Activated CD4-positive, alpha-beta memory T cell treated with anti-CD3 and anti-CD28 coated beads for 36 hours (primary cell): Measurements from ENCODE around the gene FBXO30. TPM values are rescaled to one million over a fixed set of nuclear protein-coding genes. Genes with fewer than 3 reads are reported as not detected.

Experiments used
- CTCF ChIA-PET: fragments of 350-600 bp; sonication (Branson Sonifier 250); formaldehyde crosslinking; loops from one replicate; lab custom pipeline; 2021; ENCODE audit warnings: antibody characterized with exemption, inconsistent platforms; lab: Charles Lee
- POLR2A ChIA-PET: fragments of 350-600 bp; sonication (Branson Sonifier 250); formaldehyde crosslinking; loops from one replicate; lab custom pipeline; 2021; ENCODE audit warnings: antibody characterized with exemption; lab: Charles Lee
- DNase-seq: peaks from one replicate; pipeline ENCODE4 v3.0.0-alpha.2; 2020
- H3K27ac Mint-ChIP-seq: one replicate; pipeline ENCODE4 v1.8.0; 2021; ENCODE audit warnings: mixed read lengths
- H3K27me3 Mint-ChIP-seq: one replicate; pipeline ENCODE4 v1.8.0; 2021; ENCODE audit warnings: mixed read lengths
- H3K36me3 Mint-ChIP-seq: one replicate; pipeline ENCODE4 v1.8.0; 2021; ENCODE audit warnings: mixed read lengths
- H3K4me1 Mint-ChIP-seq: one replicate; pipeline ENCODE4 v1.8.0; 2021; ENCODE audit warnings: low read depth, mixed read lengths
- H3K4me3 Mint-ChIP-seq: one replicate; pipeline ENCODE4 v1.8.0; 2021; ENCODE audit warnings: mild to moderate bottlenecking, mixed read lengths
- H3K9me3 Mint-ChIP-seq: one replicate; pipeline ENCODE4 v1.8.0; 2021; ENCODE audit warnings: mixed read lengths
- intact Hi-C: fragments of 100-400 bp; cut with micrococcal nuclease; formaldehyde crosslinking; loops from one replicate; pipeline ENCODE4 v1.15.1; 2023
- total RNA-seq, 2 experiments: library from RNA; stranded (reverse); gene quantifications; one replicate each; pipeline ENCODE4 v1.2.3, GENCODE V29; 2021

Gene FBXO30
- total RNA-seq, 2 experiments from 2014 or later = 5.0 to 5.1 TPM

DNA sequence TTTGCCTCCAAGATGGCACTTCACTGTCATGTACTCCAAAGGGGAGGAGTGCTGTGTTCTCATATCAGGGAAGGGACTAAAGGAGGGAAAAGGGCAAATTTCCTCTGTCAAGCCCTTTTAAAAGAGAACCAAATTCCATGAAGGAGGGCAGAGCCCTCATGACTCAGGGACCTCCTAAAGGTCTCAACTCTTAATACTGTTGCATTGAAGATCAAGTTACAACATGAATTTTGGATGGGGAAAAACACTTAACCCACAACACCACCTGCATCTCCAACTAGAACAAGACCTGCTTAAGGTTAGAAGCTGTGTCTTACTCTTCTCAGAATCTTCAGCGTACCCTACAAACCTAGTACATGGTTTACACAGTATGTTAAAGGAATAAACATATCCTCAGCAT is 23.7 kb upstream of the FBXO30 start:
- intact Hi-C loops = no loop called here
- Mint-ChIP-seq H3K36me3 (peaks cover 3% of the 10 kb centered on the region), H3K27me3 (no peaks in the 10 kb centered on the region), H3K9me3 (no peaks in the 10 kb centered on the region), H3K4me1 (peaks cover 8% of the 10 kb centered on the region), H3K4me3 (no peak overlapping the region), H3K27ac (no peak overlapping the region)
- ChIA-PET POLR2A (no interaction called here), CTCF (no interaction called here)
- DNase-seq = no peak

DNA sequence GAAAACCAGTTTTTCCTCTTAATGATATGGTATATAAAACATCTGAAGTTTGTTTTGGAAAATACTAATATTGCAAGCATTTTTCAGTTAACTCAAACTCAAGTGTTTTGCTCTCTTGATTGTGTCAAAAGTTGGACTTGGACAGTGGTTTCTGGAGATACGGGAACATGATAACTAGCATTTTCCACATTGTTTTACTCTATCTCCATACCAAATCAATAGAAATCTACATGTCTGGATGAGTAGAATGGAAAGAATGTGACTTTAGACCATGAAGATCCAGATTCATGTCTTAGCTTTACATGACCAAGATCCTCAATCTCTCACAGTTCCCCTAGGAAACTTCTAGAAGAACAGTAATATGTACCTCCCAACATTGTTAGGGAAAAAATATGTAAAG is 22.2 kb upstream of the FBXO30 start:
- no peak overlapping the region for H3K4me3 Mint-ChIP-seq
- peaks cover 3% of the 10 kb centered on the region for H3K36me3 Mint-ChIP-seq
- DNase-seq = no peak
- ChIA-PET POLR2A (interaction anchor here (1.7 kb wide), 1 partner anchor 17 kb away, joined by 5 read pairs; no protein-coding TSS in a partner anchor), CTCF (no interaction called here)
- intact Hi-C loops = loop anchor here (1.0 kb wide), 2 partner anchors 13 to 21 kb away; no protein-coding TSS in a partner anchor
- H3K9me3 Mint-ChIP-seq = no peaks in the 10 kb centered on the region
- no peaks in the 10 kb centered on the region for H3K27me3 Mint-ChIP-seq
- H3K4me1 Mint-ChIP-seq = peaks cover 8% of the 10 kb centered on the region
- no peak overlapping the region for H3K27ac Mint-ChIP-seq

DNA sequence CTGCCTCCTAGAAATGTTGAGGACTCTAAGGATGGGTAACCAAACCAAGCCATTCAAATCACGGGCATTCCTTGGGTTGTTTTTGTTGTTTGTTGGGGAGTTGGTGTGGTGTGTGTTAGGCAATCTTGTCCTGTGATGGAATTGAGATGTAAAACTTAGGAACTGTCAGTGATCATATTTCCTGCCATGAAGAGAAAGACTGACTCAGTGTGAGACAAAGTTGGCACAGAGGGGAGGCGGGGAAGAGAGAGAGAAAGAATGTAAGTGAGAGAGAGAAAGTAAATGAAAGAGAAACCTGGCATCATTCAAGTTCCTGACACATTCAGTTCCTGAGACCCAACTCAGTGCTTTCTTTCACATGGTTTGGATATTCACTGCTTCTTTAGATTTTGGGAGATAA is 21.6 kb upstream of the FBXO30 start:
- H3K9me3 Mint-ChIP-seq = no peaks in the 10 kb centered on the region
- ChIA-PET POLR2A (interaction anchor here (1.7 kb wide), 1 partner anchor 16 kb away, joined by 5 read pairs; no protein-coding TSS in a partner anchor), CTCF (no interaction called here)
- intact Hi-C loops = loop anchor here (1.0 kb wide), 2 partner anchors 13 to 21 kb away; no protein-coding TSS in a partner anchor
- H3K27me3 Mint-ChIP-seq = no peaks in the 10 kb centered on the region
- peak; percentile 50 for DNase-seq
- H3K4me1 Mint-ChIP-seq = peaks cover 8% of the 10 kb centered on the region
- peaks cover 3% of the 10 kb centered on the region for H3K36me3 Mint-ChIP-seq
- no peak overlapping the region for H3K27ac Mint-ChIP-seq
- no peak overlapping the region for H3K4me3 Mint-ChIP-seq

DNA sequence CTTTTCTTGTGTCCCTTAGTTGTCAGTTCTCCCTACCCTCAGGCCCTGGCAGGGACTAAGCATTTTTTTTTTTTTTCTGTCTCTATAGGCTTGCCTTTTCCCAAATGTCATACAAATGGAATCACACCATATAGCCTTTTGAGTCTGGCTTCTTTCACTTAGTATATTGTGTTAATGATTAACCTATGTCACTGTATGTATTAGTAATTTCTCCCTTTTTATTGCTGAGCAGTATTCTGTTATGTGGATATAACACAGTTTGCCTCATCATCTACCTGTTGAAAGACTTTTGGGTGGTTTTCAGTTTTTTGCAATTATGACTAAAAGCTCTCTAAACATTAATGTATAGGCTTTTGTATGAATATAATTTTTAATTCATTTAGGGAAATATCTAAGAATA is 16.0 kb upstream of the FBXO30 start:
- Mint-ChIP-seq H3K27ac (no peak overlapping the region), H3K27me3 (peaks cover 2% of the 10 kb centered on the region), H3K4me1 (no peaks in the 10 kb centered on the region), H3K4me3 (no peak overlapping the region), H3K9me3 (no peaks in the 10 kb centered on the region), H3K36me3 (peaks cover 3% of the 10 kb centered on the region)
- CTCF ChIA-PET = no interaction called here
- POLR2A ChIA-PET = no interaction called here
- intact Hi-C loops = no loop called here
- no peak for DNase-seq

DNA sequence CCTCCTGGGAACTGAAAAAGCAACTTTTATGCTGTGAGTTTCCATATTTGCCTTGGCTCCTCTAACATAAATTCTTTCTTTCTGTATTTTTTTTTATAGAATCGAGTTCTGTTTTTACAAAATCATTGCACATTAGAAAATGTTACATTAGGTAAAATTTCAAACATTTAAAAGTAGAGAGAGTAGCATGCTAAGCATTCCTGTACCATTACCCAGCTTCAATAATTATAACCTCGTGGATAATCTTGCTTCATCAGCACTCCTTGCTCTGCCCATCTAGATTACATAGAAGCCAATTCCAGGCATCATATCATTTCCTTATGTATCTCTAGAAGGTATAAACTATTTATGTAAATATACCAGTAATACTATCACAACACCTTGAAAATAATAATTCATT is 15.4 kb upstream of the FBXO30 start:
- ChIA-PET CTCF (interaction anchor here (0.6 to 1.0 kb wide), 2 partner anchors 12 to 453 kb away, joined by 5 read pairs; no protein-coding TSS in a partner anchor), POLR2A (no interaction called here)

DNA sequence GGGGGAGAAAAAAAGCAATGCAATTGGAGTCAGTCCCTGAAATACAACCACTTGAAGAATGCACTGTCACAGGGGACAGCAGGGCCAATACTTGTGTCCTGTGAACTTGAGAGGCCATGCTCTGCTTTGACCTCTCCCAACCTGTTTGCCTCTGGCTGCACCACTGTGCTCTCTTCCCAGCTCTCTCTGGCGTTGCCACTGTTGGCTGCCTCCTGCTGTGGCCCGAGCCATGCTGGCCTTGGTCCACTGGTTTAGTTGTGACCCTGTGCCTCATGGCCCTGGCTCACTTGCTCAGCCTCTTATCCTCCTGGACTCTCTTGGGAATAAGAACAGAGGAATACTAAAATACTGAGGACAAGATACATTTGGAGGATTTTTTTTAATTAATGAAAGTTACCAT is 14.5 kb upstream of the FBXO30 start:
- POLR2A ChIA-PET = no interaction called here
- no peak for DNase-seq
- CTCF ChIA-PET = interaction anchor here (1.0 kb wide), 1 partner anchor 11 kb away, joined by 5 read pairs; no protein-coding TSS in a partner anchor
- no peaks in the 10 kb centered on the region for H3K9me3 Mint-ChIP-seq
- no peak overlapping the region for H3K27ac Mint-ChIP-seq
- no peaks in the 10 kb centered on the region for H3K4me1 Mint-ChIP-seq
- H3K36me3 Mint-ChIP-seq = peaks cover 3% of the 10 kb centered on the region
- H3K4me3 Mint-ChIP-seq = no peak overlapping the region
- H3K27me3 Mint-ChIP-seq = peaks cover 2% of the 10 kb centered on the region
- intact Hi-C loops = no loop called here

More for the DNA sequence above, 15.4 kb upstream of the FBXO30 start:
- intact Hi-C loops = no loop called here
- no peak for DNase-seq
- Mint-ChIP-seq H3K4me1 (no peaks in the 10 kb centered on the region), H3K27ac (no peak overlapping the region), H3K9me3 (no peaks in the 10 kb centered on the region), H3K27me3 (peaks cover 2% of the 10 kb centered on the region), H3K4me3 (no peak overlapping the region), H3K36me3 (peaks cover 3% of the 10 kb centered on the region)

DNA sequence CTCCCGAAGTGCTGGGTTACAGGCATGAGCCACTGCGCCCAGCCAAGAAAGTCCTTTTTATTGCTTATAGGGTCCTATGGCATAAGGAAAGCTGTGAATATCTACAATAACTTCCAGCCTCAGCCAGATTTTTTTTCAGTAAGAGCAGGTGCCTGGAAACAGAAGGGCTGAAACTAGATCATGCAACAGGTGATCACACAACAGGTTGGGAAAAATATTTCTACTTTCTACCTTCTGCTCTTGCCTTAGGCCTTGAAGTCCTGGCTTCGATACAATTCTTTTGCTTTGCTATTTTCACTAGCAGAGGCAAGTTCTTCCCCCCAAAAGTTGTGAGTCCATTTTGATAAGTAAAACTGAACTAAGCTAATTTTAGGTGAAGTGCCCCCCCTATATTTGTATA is 9.7 kb upstream of the FBXO30 start:
- Mint-ChIP-seq H3K4me3 (no peak overlapping the region), H3K9me3 (no peaks in the 10 kb centered on the region), H3K4me1 (peaks cover 31% of the 10 kb centered on the region), H3K36me3 (peaks cover 3% of the 10 kb centered on the region), H3K27ac (no peak overlapping the region), H3K27me3 (peaks cover 2% of the 10 kb centered on the region)
- intact Hi-C loops = loop anchor here (5.0 kb wide), 1 partner anchor 1172 kb away; no protein-coding TSS in a partner anchor
- no peak for DNase-seq
- ChIA-PET POLR2A (interaction anchor here (1.3 to 1.5 kb wide), 2 partner anchors 9 to 89 kb away, joined by 3 to 5 read pairs; partner anchors contain the start of genes EPM2A and FBXO30), CTCF (interaction anchor here (2.0 kb wide), 1 partner anchor 9 kb away, joined by 9 read pairs; the partner anchor contains the start of gene FBXO30)

DNA sequence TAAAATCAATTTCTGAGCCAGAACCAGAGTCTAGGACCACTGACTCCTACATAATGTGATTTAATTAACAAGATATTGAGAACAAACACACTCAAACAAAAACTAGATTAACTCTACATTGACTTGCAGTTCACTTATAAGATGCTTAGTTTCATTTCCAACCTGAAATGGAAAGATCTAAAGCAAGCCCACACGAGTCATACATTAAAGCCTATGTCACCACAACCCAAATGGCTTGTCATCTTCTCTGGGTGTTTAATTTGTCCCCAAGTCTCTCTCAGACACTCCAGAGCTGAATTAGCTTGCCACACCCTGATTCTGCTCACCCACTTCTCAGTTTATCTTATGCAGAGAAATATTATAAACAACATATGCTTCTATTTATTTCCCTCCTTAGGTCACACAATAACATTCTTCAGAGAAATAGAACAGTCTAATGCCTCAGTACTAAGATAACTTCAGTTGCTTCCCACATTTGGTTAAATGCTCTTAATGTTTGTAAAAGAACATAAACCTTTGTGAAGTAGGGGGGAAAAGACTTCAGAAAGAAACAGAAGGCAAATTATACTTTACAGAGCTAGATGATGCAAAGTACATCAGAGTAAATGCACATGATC is 8.8 kb upstream of the FBXO30 start:
- no peaks in the 10 kb centered on the region for H3K9me3 Mint-ChIP-seq
- no peak overlapping the region for H3K4me3 Mint-ChIP-seq
- H3K27ac Mint-ChIP-seq = no peak overlapping the region
- DNase-seq = no peak
- peaks cover 35% of the 10 kb centered on the region for H3K4me1 Mint-ChIP-seq
- ChIA-PET POLR2A (interaction anchor here (1.3 to 1.5 kb wide), 2 partner anchors 8 to 88 kb away, joined by 3 to 5 read pairs; partner anchors contain the start of genes EPM2A and FBXO30), CTCF (interaction anchor here (1.0 to 2.0 kb wide), 2 partner anchors 8 to 106 kb away, joined by 3 to 9 read pairs; partner anchors contain the start of gene FBXO30)
- peaks cover 3% of the 10 kb centered on the region for H3K36me3 Mint-ChIP-seq
- peaks cover under 1% of the 10 kb centered on the region for H3K27me3 Mint-ChIP-seq
- intact Hi-C loops = loop anchor here (1.0 to 5.0 kb wide), 3 partner anchors 9 to 1171 kb away; partner anchors contain the start of gene FBXO30

DNA sequence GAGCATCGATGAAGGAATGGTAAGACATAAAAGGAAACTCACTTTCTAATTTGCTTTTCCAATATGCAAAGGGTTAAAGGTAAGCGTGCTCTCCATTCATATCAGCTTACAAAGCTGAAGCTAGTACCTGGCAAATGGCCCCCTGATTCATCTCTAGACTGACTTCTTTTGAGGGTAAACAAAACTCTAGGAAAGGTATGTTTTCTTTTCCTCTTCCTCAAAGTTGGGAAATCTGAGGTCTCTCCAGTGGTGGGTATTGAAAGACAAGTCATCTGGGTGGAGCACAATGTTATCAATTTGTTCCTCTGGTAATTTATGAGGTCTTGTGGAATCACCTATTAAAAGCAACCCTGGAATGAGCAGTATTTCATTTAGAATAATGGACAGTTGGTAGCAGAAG is 7.9 kb upstream of the FBXO30 start:
- Mint-ChIP-seq H3K4me1 (peaks cover 36% of the 10 kb centered on the region), H3K27me3 (no peaks in the 10 kb centered on the region), H3K9me3 (no peaks in the 10 kb centered on the region), H3K27ac (no peak overlapping the region), H3K4me3 (no peak overlapping the region), H3K36me3 (peaks cover 3% of the 10 kb centered on the region)
- no peak for DNase-seq
- ChIA-PET CTCF (interaction anchor here (0.6 kb wide), 1 partner anchor 107 kb away, joined by 6 read pairs; no protein-coding TSS in a partner anchor), POLR2A (no interaction called here)
- intact Hi-C loops = loop anchor here (5.0 kb wide), 1 partner anchor 1170 kb away; no protein-coding TSS in a partner anchor

DNA sequence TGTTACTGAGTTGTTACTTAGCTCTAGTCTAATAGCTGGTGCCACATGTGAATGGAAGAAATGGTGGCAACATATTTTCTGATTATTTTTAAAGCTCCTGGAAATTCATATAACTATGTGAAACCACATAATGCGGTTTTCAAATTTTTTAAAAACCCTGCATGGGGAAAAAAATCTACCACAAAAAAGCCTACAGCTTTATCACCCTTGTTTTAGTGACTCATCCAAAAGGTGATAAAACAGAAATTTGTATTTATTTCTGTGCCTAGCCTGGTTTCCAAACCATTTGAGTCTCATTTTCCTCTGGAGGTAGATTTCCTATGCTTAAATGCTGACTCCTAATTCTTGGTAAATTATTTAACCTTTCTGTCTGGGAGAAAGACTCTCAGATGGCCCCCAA is 5.4 kb upstream of the FBXO30 start:
- H3K4me3 Mint-ChIP-seq = no peak overlapping the region
- H3K27me3 Mint-ChIP-seq = no peaks in the 10 kb centered on the region
- no peak overlapping the region for H3K27ac Mint-ChIP-seq
- H3K4me1 Mint-ChIP-seq = peaks cover 48% of the 10 kb centered on the region
- DNase-seq = no peak
- POLR2A ChIA-PET = interaction anchor here (1.0 to 1.6 kb wide), 4 partner anchors 8 to 1383 kb away, joined by 3 to 5 read pairs (median 4); partner anchors contain the start of gene EPM2A
- intact Hi-C loops = loop anchor here (5.0 to 10.0 kb wide), 4 partner anchors 535 to 1385 kb away; partner anchors contain the start of gene STXBP5
- no peaks in the 10 kb centered on the region for H3K9me3 Mint-ChIP-seq
- peaks cover 5% of the 10 kb centered on the region for H3K36me3 Mint-ChIP-seq
- CTCF ChIA-PET = interaction anchor here (0.8 to 0.9 kb wide), 2 partner anchors 8 to 434 kb away, joined by 3 to 4 read pairs; no protein-coding TSS in a partner anchor

DNA sequence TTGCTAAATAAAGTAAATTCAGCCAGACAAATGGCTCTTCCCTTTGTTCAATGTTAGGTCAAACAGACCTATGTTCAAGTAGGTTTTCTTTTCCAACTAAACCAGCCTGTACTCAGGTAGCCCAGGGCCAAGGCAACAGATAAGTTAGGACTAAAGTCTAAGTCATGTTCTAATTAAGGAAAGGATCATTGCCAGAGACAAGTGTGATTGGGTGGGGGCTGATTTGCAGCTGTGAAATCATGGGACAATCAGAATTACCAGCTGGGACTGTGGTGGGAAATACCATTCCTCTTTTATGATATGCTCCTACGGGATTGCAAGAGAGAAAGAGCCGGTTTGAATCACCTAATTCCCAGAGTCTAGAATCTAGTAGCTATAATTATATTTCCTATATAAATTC is 4.2 kb upstream of the FBXO30 start:
- Mint-ChIP-seq H3K27ac (no peak overlapping the region), H3K9me3 (no peaks in the 10 kb centered on the region), H3K4me1 (peaks cover 48% of the 10 kb centered on the region), H3K27me3 (no peaks in the 10 kb centered on the region), H3K4me3 (no peak overlapping the region), H3K36me3 (peaks cover 5% of the 10 kb centered on the region)
- intact Hi-C loops = loop anchor here (10.0 kb wide), 3 partner anchors 536 to 1386 kb away; partner anchors contain the start of gene STXBP5
- ChIA-PET CTCF (interaction anchor here (1.0 kb wide), 1 partner anchor 11 kb away, joined by 5 read pairs; no protein-coding TSS in a partner anchor), POLR2A (interaction anchor here (1.6 kb wide), 1 partner anchor 84 kb away, joined by 4 read pairs; the partner anchor contains the start of gene EPM2A)
- DNase-seq = no peak

DNA sequence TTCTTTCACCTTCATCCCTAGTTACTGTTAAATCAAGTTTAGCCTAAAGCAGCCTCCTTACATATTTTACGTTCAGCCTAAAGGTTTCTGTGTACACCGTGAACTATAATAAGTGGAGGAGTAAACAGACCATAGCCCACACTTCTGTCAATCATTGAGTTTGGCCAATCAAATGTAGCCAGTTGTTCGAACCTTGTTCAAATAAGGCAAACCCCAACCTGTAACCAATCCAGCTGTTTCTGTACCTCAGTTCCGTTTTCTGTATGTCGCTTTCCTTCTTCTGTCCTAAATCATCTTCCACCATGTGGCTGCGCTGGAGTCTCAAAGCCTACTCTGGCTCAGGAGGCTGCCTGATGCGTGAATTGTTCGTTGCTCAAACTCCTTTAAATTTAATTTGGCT is 1.8 kb upstream of the FBXO30 start:
- no peak for DNase-seq
- peaks cover 40% of the 10 kb centered on the region for H3K4me1 Mint-ChIP-seq
- H3K36me3 Mint-ChIP-seq = peaks cover 5% of the 10 kb centered on the region
- ChIA-PET CTCF (no interaction called here), POLR2A (interaction anchor here (0.6 to 2.9 kb wide), 2 partner anchors 81 to 1164 kb away, joined by 4 to 37 read pairs; partner anchors contain the start of gene EPM2A)
- peak overlapping the region; percentile 93 for H3K4me3 Mint-ChIP-seq
- no peaks in the 10 kb centered on the region for H3K9me3 Mint-ChIP-seq
- no peak overlapping the region for H3K27ac Mint-ChIP-seq
- intact Hi-C loops = loop anchor here (10.0 kb wide), 3 partner anchors 538 to 1388 kb away; partner anchors contain the start of gene STXBP5
- H3K27me3 Mint-ChIP-seq = no peaks in the 10 kb centered on the region
